ENCODE data around the gene CSAG3. TPM values are rescaled to one million over a fixed set of nuclear protein-coding genes. Genes with fewer than 3 reads are reported as not detected.

Gene CSAG3
- total and polyA plus RNA-seq, 2 experiments from 2014 or later = 3.2 TPM; not detected in 1

DNA sequence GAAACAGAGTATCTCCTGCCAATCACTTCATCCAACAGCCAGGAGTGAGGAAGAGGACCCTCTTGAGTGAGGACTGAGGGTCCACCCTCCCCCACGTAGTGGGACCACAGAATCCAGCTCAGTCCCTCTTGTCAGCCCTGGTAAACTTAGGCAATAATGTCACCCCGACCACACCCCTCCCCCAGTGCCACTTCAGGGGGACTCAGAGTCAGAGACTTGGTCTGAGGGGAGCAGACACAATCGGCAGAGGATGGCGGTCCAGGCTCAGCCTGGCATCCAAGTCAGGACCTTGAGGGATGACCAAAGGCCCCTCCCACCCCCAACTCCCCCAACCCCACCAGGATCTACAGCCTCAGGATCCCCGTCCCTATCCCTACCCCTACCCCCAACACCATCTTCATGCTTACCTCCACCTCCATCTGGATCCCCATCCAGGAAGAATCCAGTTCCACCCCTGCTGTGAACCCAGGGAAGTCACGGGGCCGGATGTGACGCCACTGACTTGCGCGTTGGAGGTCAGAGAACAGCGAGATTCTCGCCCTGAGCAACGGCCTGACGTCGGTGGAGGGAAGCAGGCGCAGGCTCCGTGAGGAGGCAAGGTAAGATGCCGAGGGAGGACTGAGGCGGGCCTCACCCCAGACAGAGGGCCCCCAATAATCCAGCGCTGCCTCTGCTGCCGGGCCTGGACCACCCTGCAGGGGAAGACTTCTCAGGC lies 25.6 kb upstream of the CSAG3 start, which contains the start of the genes CSAG1 and MAGEA12:
Gene CSAG1 (minus strand): TSS at position 461 of the 715 bp plus-strand sequence. CDS start 1,261 bp downstream, outside the sequence.
Gene MAGEA12 (plus strand): TSS at position 497 of the 715 bp plus-strand sequence. CDS start 2,405 bp downstream, outside the sequence.
- Mint-ChIP-seq H3K4me1 (no peaks in the 10 kb centered on the region; the same call in 2 of the 3 replicates), H3K9me3 (no peaks in the 10 kb centered on the region), H3K27ac (no peak within 1 kb of the TSS), H3K27me3 (ENCODE audit: insufficient read depth, low read depth, poor library complexity) (no peaks in the 10 kb centered on the region), H3K4me3 (no peak within 1 kb of the TSS), H3K36me3 (ENCODE audit: low read depth) (no peaks in the 10 kb centered on the region)
- H2AFZ ChIP-seq = no peak within 1 kb of the TSS
- DNase-seq (ENCODE audit: low spot score) (no peak), ATAC-seq (no peak)
- no peaks in the 10 kb centered on the region for H3F3A ChIP-seq (replicated peaks; ENCODE audit: low read depth)
- H3K9me2 ChIP-seq (ENCODE audit: insufficient read depth) = no peaks in the 10 kb centered on the region
- H4K20me1 ChIP-seq (replicated peaks; ENCODE audit: insufficient read depth) = no peaks in the 10 kb centered on the region
- no peaks in the 10 kb centered on the region for H3K79me2 ChIP-seq (replicated peaks; ENCODE audit: insufficient read depth)
- H3K4me2 ChIP-seq = no peak within 1 kb of the TSS
- TF ChIP-seq, protein P1, sequence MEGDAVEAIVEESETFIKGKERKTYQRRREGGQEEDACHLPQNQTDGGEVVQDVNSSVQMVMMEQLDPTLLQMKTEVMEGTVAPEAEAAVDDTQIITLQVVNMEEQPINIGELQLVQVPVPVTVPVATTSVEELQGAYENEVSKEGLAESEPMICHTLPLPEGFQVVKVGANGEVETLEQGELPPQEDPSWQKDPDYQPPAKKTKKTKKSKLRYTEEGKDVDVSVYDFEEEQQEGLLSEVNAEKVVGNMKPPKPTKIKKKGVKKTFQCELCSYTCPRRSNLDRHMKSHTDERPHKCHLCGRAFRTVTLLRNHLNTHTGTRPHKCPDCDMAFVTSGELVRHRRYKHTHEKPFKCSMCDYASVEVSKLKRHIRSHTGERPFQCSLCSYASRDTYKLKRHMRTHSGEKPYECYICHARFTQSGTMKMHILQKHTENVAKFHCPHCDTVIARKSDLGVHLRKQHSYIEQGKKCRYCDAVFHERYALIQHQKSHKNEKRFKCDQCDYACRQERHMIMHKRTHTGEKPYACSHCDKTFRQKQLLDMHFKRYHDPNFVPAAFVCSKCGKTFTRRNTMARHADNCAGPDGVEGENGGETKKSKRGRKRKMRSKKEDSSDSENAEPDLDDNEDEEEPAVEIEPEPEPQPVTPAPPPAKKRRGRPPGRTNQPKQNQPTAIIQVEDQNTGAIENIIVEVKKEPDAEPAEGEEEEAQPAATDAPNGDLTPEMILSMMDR (conservative IDR thresholded peaks at IDR 0.05; ENCODE audit: low read depth in 2 of 2) = no peak
- TF ChIP-seq REST (IDR thresholded peaks at IDR 0.05; ENCODE audit: unreplicated experiment) = no peak
- no peak for TF ChIP-seq STAT1 (IDR thresholded peaks at IDR 0.05; ENCODE audit: unreplicated experiment)
- no peak for TF ChIP-seq ZNF462 (CRISPR knock-in tag; IDR thresholded peaks at IDR 0.05)
- TF ChIP-seq CREB1 (CRISPR knock-in tag; IDR thresholded peaks at IDR 0.05; ENCODE audit: low read depth) = no peak
- no peak for TF ChIP-seq EZH2 (IDR thresholded peaks at IDR 0.05; ENCODE audit: low read depth, unreplicated experiment)
- no peak for TF ChIP-seq ZNF331 (CRISPR knock-in tag; IDR thresholded peaks at IDR 0.05; ENCODE audit: low read depth)
- no peak for TF ChIP-seq EZH2phosphoT487 (IDR thresholded peaks at IDR 0.05; ENCODE audit: unreplicated experiment)
- no peak for TF ChIP-seq POLR2AphosphoS5 (IDR thresholded peaks at IDR 0.05; ENCODE audit: low read depth)
- TF ChIP-seq, protein P2, sequence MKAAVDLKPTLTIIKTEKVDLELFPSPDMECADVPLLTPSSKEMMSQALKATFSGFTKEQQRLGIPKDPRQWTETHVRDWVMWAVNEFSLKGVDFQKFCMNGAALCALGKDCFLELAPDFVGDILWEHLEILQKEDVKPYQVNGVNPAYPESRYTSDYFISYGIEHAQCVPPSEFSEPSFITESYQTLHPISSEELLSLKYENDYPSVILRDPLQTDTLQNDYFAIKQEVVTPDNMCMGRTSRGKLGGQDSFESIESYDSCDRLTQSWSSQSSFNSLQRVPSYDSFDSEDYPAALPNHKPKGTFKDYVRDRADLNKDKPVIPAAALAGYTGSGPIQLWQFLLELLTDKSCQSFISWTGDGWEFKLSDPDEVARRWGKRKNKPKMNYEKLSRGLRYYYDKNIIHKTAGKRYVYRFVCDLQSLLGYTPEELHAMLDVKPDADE (IDR thresholded peaks at IDR 0.05) = no peak
- TF ChIP-seq JUNB (IDR thresholded peaks at IDR 0.05; ENCODE audit: unreplicated experiment) = no peak
- TF ChIP-seq ZNF114 (CRISPR knock-in tag; IDR thresholded peaks at IDR 0.05) = no peak
- TF ChIP-seq NANOG (IDR thresholded peaks at IDR 0.05; ENCODE audit: borderline replicate concordance) = no peak
- H3K36me3 ChIP-seq (ENCODE audit: insufficient read depth) = no peaks in the 10 kb centered on the region
- no peak within 1 kb of the TSS for H3K4me3 ChIP-seq
- no peaks in the 10 kb centered on the region for H3K4me1 ChIP-seq (ENCODE audit: insufficient read depth)
- H3K27ac ChIP-seq (ENCODE audit: low read depth) = no peak within 1 kb of the TSS
- no peaks in the 10 kb centered on the region for H3K27me3 ChIP-seq (ENCODE audit: insufficient read depth)

All from GM23338 (cell line).